Panc1 (cell line): ENCODE data around the gene BTD. TPM values are rescaled to one million over a fixed set of nuclear protein-coding genes. Genes with fewer than 3 reads are reported as not detected.

Experiments
- ATAC-seq: fragments of 200-7000 bp; cut with Tn5 transposase; 2 replicates; pipeline ENCODE4 v1.9.1; 2020; ENCODE audit warnings: mild to moderate bottlenecking, moderate library complexity
- BruUV-seq: library from RNA; stranded (reverse); fragments of 400-500 nt; replicated peaks from 2 replicates; lab custom pipeline; 2021; lab: Mats Ljungman, UMichigan
- CTCF ChIA-PET: fragments of 300-600 bp; sonication (Branson Sonifier 250); formaldehyde crosslinking; loops from one replicate; lab custom pipeline; 2022; ENCODE audit warnings: antibody characterized with exemption; lab: Charles Lee
- POLR2A ChIA-PET: fragments of 300-600 bp; sonication (Branson Sonifier 250); formaldehyde crosslinking; loops from one replicate; lab custom pipeline; 2022; ENCODE audit warnings: antibody characterized with exemption; lab: Charles Lee
- DNase-seq: peaks from one replicate; pipeline ENCODE4 v3.0.0-alpha.2; 2010; ENCODE audit warnings: low read depth, low spot score
- H3K27ac ChIP-seq: 2 replicates; pipeline ENCODE4 v1.5.1; 2011; ENCODE audit warnings: mild to moderate bottlenecking, low read length, inconsistent platforms
- H3K27me3 ChIP-seq: fragments of 200-500 bp; sonication (Bioruptor generic); 2 replicates; pipeline ENCODE4 v1.6.0; 2014; ENCODE audit warnings: low read length, inconsistent platforms; ENCODE audit not compliant: control insufficient read depth, insufficient read depth
- H3K36me3 ChIP-seq: fragments of 200-500 bp; sonication (Bioruptor generic); 2 replicates; pipeline ENCODE4 v1.5.1; 2014; ENCODE audit warnings: inconsistent platforms, mild to moderate bottlenecking, low read length, moderate library complexity; ENCODE audit not compliant: control insufficient read depth, insufficient read depth
- H3K4me1 ChIP-seq: 2 replicates; pipeline ENCODE4 v1.5.1; 2011; ENCODE audit warnings: inconsistent platforms, mild to moderate bottlenecking, low read length, moderate library complexity; ENCODE audit not compliant: control insufficient read depth, insufficient read depth
- H3K4me3 ChIP-seq, 2 experiments: 2 replicates each; pipeline ENCODE4 v1.5.1; 2011 to 2012; ENCODE audit warnings: low read depth in 2 of 2, low read length in 2 of 2, mild to moderate bottlenecking in 2 of 2, inconsistent platforms in 1 of 2, moderate library complexity in 1 of 2
- H3K9me3 ChIP-seq: fragments of 200-500 bp; sonication (Bioruptor generic); 2 replicates; pipeline ENCODE4 v1.5.1; 2014; ENCODE audit warnings: low read depth, mild to moderate bottlenecking, inconsistent platforms, low read length, moderate library complexity; ENCODE audit not compliant: control insufficient read depth, insufficient read depth
- CTCF ChIP-seq: fragments of 450-650 bp; IDR thresholded peaks from 2 replicates; pipeline ENCODE4 v1.5.1; 2017; ENCODE audit warnings: mild to moderate bottlenecking
- POLR2AphosphoS5 ChIP-seq: IDR thresholded peaks from 2 replicates; pipeline ENCODE4 v1.6.1; 2012; ENCODE audit warnings: mild to moderate bottlenecking, low read depth, low read length, moderate library complexity
- REST ChIP-seq, 2 experiments: IDR thresholded peaks; 2 replicates each; pipeline ENCODE4 v1.6.1; 2011 to 2012; ENCODE audit warnings: low read depth in 2 of 2, control low read depth in 1 of 2, low read length in 1 of 2, mild to moderate bottlenecking in 1 of 2, moderate library complexity in 1 of 2; ENCODE audit not compliant: insufficient read depth in 1 of 2
- SIN3A ChIP-seq: IDR thresholded peaks from 2 replicates; pipeline ENCODE4 v1.6.1; 2012; ENCODE audit warnings: low read depth, mild to moderate bottlenecking, low read length, moderate library complexity, borderline replicate concordance; ENCODE audit not compliant: insufficient read depth
- TCF7L2 ChIP-seq: IDR thresholded peaks from 2 replicates; pipeline ENCODE4 v1.6.1; 2011; ENCODE audit warnings: mild to moderate bottlenecking, low read depth, low read length, inconsistent platforms
- in situ Hi-C: cut with HindIII; loops from 2 replicates; pipeline ENCODE4 v1.10.0; 2016; ENCODE audit warnings: low sequenced_read_pairs, low pct_unique_long_range_greater_than_20kb
- intact Hi-C: fragments of 100-400 bp; cut with micrococcal nuclease; formaldehyde crosslinking; loops from one replicate; pipeline ENCODE4 v1.10.0; 2022; ENCODE audit not compliant: unreplicated experiment
- total RNA-seq: library from RNA; stranded (reverse); gene quantifications from one replicate; pipeline ENCODE4 v1.2.1, GENCODE V29; 2021; ENCODE audit not compliant: unreplicated experiment

Gene BTD
- total RNA-seq, 1 experiment from 2014 or later, result 22.7 TPM

DNA sequence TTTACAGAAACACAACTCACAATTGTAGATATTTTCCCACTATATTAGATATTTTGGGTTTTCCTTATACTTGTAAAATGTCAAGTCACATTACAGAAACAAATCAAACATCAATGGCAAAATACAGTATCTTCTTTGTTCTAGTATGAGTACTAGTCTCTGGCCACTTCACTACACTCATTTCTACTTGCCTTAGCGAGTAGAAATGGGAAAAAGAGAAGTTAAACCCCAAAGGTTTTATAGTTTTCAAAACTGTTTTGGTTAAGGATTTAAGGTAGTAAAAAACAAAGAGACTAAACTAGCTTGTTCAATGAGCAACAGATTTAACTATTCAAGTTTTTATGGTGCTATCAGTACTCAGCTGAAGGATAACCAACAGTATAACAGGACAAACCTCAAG lies 81.7 kb downstream of the BTD start:
- CTCF ChIA-PET, result no interaction called here
- ATAC-seq, result no peak

DNA sequence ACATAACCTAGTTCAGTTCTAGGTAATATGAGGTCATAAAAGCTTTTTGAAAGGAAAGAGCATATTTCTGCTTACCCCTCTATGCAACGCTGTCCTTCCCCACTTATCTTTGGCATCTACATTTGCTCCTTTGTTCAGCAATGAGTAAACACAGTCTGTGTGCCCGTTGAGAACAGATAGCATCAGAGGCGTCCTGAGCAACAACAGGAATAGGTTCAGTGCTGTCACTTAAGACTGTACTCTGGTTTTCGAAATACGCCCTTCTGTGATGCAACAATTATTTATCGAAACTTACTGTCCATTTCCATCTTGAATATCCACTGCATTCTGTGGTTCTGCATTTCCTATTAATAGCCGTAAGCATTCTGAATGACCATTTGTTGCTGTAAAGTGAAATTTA lies 84.4 kb downstream of the BTD start:
- no peak for DNase-seq
- intact Hi-C loops (no loop called here), in situ Hi-C loops (no loop called here)
- ChIA-PET POLR2A (no interaction called here), CTCF (no interaction called here)
- peaks cover 28% of the 10 kb centered on the region for H3K4me1 ChIP-seq
- H3K36me3 ChIP-seq, result peaks cover 41% of the 10 kb centered on the region
- peak; percentile 74; the same call in 1 of the 2 replicates for ATAC-seq
- peak overlapping the region; percentile 48; the same call in 1 of the 2 replicates for H3K27ac ChIP-seq
- TF ChIP-seq SIN3A, result no peak
- no peak for TF ChIP-seq CTCF
- TF ChIP-seq TCF7L2, result no peak
- no peak for TF ChIP-seq POLR2AphosphoS5
- no peak for TF ChIP-seq REST (IDR thresholded peaks at IDR 0.05; ENCODE audit: insufficient read depth in 1 of 2, low read depth in 2 of 2, low read length in 1 of 2)
- no peak overlapping the region for H3K4me3 ChIP-seq
- no TSS peak for BruUV-seq
- no peaks in the 10 kb centered on the region for H3K27me3 ChIP-seq
- no peaks in the 10 kb centered on the region for H3K9me3 ChIP-seq

More for the DNA sequence above, 81.7 kb downstream of the BTD start:
- BruUV-seq, result no TSS peak
- TF ChIP-seq POLR2AphosphoS5 (no peak), REST (IDR thresholded peaks at IDR 0.05; ENCODE audit: insufficient read depth in 1 of 2, low read depth in 2 of 2, low read length in 1 of 2) (no peak), TCF7L2 (no peak), SIN3A (no peak), CTCF (no peak)
- Histone ChIP-seq H3K27ac (peak overlapping the region; percentile 67; the same call in 1 of the 2 replicates), H3K9me3 (no peaks in the 10 kb centered on the region), H3K4me3 (no peak overlapping the region), H3K27me3 (no peaks in the 10 kb centered on the region), H3K36me3 (peaks cover 35% of the 10 kb centered on the region), H3K4me1 (peaks cover 28% of the 10 kb centered on the region)
- in situ Hi-C loops (no loop called here), intact Hi-C loops (no loop called here)
- POLR2A ChIA-PET, result no interaction called here
- no peak for DNase-seq
